ENCODE results near the gene CYTH1.

The CYTH1 gene

GRCh38 chr17:78724999-78725398 lies 57.1 kb downstream of the CYTH1 start:
- no peak for TF ChIP-seq CTCF (IDR thresholded peaks at IDR 0.05; ENCODE audit: insufficient read depth, low read depth, low read length, missing control alignments)
- no peak overlapping the region for H3K4me3 ChIP-seq (ENCODE audit: low read length)
- no peak for DNase-seq (ENCODE audit: low read depth)

GRCh38 chr17:78724544-78724943 lies 57.5 kb downstream of the CYTH1 start:
- DNase-seq (ENCODE audit: low read depth): peak; percentile 37
- TF ChIP-seq CTCF (IDR thresholded peaks at IDR 0.05; ENCODE audit: insufficient read depth, low read depth, low read length, missing control alignments): no peak
- no peak overlapping the region for H3K4me3 ChIP-seq (ENCODE audit: low read length)

- DNase-seq (ENCODE audit: low read depth): no peak
- H3K4me3 ChIP-seq (ENCODE audit: low read length): no peak overlapping the region
- no peak for TF ChIP-seq CTCF (IDR thresholded peaks at IDR 0.05; ENCODE audit: insufficient read depth, low read depth, low read length, missing control alignments)
Observed at GRCh38 chr17:78723957-78724356, 58.1 kb downstream of the CYTH1 start.

- no peak for TF ChIP-seq CTCF (IDR thresholded peaks at IDR 0.05; ENCODE audit: insufficient read depth, low read depth, low read length, missing control alignments)
- no peak for DNase-seq (ENCODE audit: low read depth)
- no peak overlapping the region for H3K4me3 ChIP-seq (ENCODE audit: low read length)
Observed at GRCh38 chr17:78723001-78723796, 58.9 kb downstream of the CYTH1 start.

GRCh38 chr17:78722246-78722761 lies 59.8 kb downstream of the CYTH1 start:
- H3K4me3 ChIP-seq (ENCODE audit: low read length): no peak overlapping the region
- no peak for TF ChIP-seq CTCF (IDR thresholded peaks at IDR 0.05; ENCODE audit: insufficient read depth, low read depth, low read length, missing control alignments)
- no peak for DNase-seq (ENCODE audit: low read depth)

- DNase-seq (ENCODE audit: low read depth): no peak
- no peak for TF ChIP-seq CTCF (IDR thresholded peaks at IDR 0.05; ENCODE audit: insufficient read depth, low read depth, low read length, missing control alignments)
- H3K4me3 ChIP-seq (ENCODE audit: low read length): no peak overlapping the region
Observed at GRCh38 chr17:78719630-78720298, 62.3 kb downstream of the CYTH1 start.

Measured in epithelial cell of esophagus (primary cell).